Activated CD4-positive, alpha-beta memory T cell treated with anti-CD3 and anti-CD28 coated beads for 36 hours (primary cell): ENCODE data around the gene SEZ6L2. TPM values are rescaled to one million over a fixed set of nuclear protein-coding genes. Genes with fewer than 3 reads are reported as not detected.
"Not testable (repeated sequence)": the region's sequence is repeated elsewhere in the genome, so short reads cannot be mapped to it uniquely, and the experiment has no call there.

Experiments
- CTCF ChIA-PET: fragments of 350-600 bp; sonication (Branson Sonifier 250); formaldehyde crosslinking; loops from one replicate; lab custom pipeline; 2021; ENCODE audit warnings: antibody characterized with exemption, inconsistent platforms; lab: Charles Lee
- POLR2A ChIA-PET: fragments of 350-600 bp; sonication (Branson Sonifier 250); formaldehyde crosslinking; loops from one replicate; lab custom pipeline; 2021; ENCODE audit warnings: antibody characterized with exemption; lab: Charles Lee
- DNase-seq: peaks from one replicate; pipeline ENCODE4 v3.0.0-alpha.2; 2020
- H3K27ac Mint-ChIP-seq: one replicate; pipeline ENCODE4 v1.8.0; 2021; ENCODE audit warnings: mixed read lengths
- H3K27me3 Mint-ChIP-seq: one replicate; pipeline ENCODE4 v1.8.0; 2021; ENCODE audit warnings: mixed read lengths
- H3K36me3 Mint-ChIP-seq: one replicate; pipeline ENCODE4 v1.8.0; 2021; ENCODE audit warnings: mixed read lengths
- H3K4me1 Mint-ChIP-seq: one replicate; pipeline ENCODE4 v1.8.0; 2021; ENCODE audit warnings: low read depth, mixed read lengths
- H3K4me3 Mint-ChIP-seq: one replicate; pipeline ENCODE4 v1.8.0; 2021; ENCODE audit warnings: mild to moderate bottlenecking, mixed read lengths
- H3K9me3 Mint-ChIP-seq: one replicate; pipeline ENCODE4 v1.8.0; 2021; ENCODE audit warnings: mixed read lengths
- intact Hi-C: fragments of 100-400 bp; cut with micrococcal nuclease; formaldehyde crosslinking; loops from one replicate; pipeline ENCODE4 v1.15.1; 2023
- total RNA-seq, 2 experiments: library from RNA; stranded (reverse); gene quantifications; one replicate each; pipeline ENCODE4 v1.2.3, GENCODE V29; 2021

SEZ6L2 gene
- total RNA-seq, 2 experiments from 2014 or later = 0.38 to 0.58 TPM

- intact Hi-C loops = no loop called here
- H3K9me3 Mint-ChIP-seq = no peaks in the 10 kb centered on the region
- no peak overlapping the region for H3K27ac Mint-ChIP-seq
- ChIA-PET POLR2A (interaction anchor here (0.8 kb wide), 1 partner anchor 13 kb away, joined by 3 read pairs; no protein-coding TSS in a partner anchor), CTCF (interaction anchor here (1.4 kb wide), 2 partner anchors 13 to 155 kb away, joined by 3 to 6 read pairs; no protein-coding TSS in a partner anchor)
- peaks cover 16% of the 10 kb centered on the region for H3K4me1 Mint-ChIP-seq
- no peaks in the 10 kb centered on the region for H3K36me3 Mint-ChIP-seq
- peaks cover 19% of the 10 kb centered on the region for H3K27me3 Mint-ChIP-seq
- peak; percentile 82 for DNase-seq
- peak overlapping the region; percentile 57 for H3K4me3 Mint-ChIP-seq
Measured at GRCh38 chr16:29877266-29877961, 21.9 kb downstream of the SEZ6L2 start.

- peak; percentile 51 for DNase-seq
- Mint-ChIP-seq H3K4me1 (peaks cover 16% of the 10 kb centered on the region), H3K27me3 (peaks cover 19% of the 10 kb centered on the region), H3K36me3 (no peaks in the 10 kb centered on the region), H3K9me3 (no peaks in the 10 kb centered on the region), H3K27ac (no peak overlapping the region), H3K4me3 (peak overlapping the region; percentile 57)
- POLR2A ChIA-PET = no interaction called here
- intact Hi-C loops = no loop called here
- CTCF ChIA-PET = interaction anchor here (1.4 kb wide), 1 partner anchor 155 kb away, joined by 6 read pairs; no protein-coding TSS in a partner anchor
Measured at GRCh38 chr16:29876594-29877249, 22.6 kb downstream of the SEZ6L2 start.

- ChIA-PET POLR2A (no interaction called here), CTCF (interaction anchor here (1.0 kb wide), 1 partner anchor 13 kb away, joined by 3 read pairs; the partner anchor contains the start of gene CDIPT)
- Mint-ChIP-seq H3K36me3 (no peaks in the 10 kb centered on the region), H3K27me3 (peaks cover 19% of the 10 kb centered on the region), H3K9me3 (no peaks in the 10 kb centered on the region), H3K4me1 (peaks cover 16% of the 10 kb centered on the region), H3K4me3 (peak overlapping the region; percentile 57), H3K27ac (no peak overlapping the region)
- intact Hi-C loops = no loop called here
- DNase-seq = no peak
Measured at GRCh38 chr16:29876217-29876593, 23.1 kb downstream of the SEZ6L2 start.

GRCh38 chr16:29875206-29875605 is 24.1 kb downstream of the SEZ6L2 start:
- intact Hi-C loops = no loop called here
- CTCF ChIA-PET = interaction anchor here (1.0 to 1.1 kb wide), 2 partner anchors 12 to 27 kb away, joined by 3 read pairs; partner anchors contain the start of gene CDIPT
- no peak for DNase-seq
- POLR2A ChIA-PET = no interaction called here
- Mint-ChIP-seq H3K4me3 (no peak overlapping the region), H3K27me3 (peaks cover 19% of the 10 kb centered on the region), H3K27ac (no peak overlapping the region), H3K36me3 (no peaks in the 10 kb centered on the region), H3K9me3 (no peaks in the 10 kb centered on the region), H3K4me1 (peaks cover 16% of the 10 kb centered on the region)

GRCh38 chr16:29873319-29873718 is 26.0 kb downstream of the SEZ6L2 start:
- DNase-seq = no peak
- Mint-ChIP-seq H3K27ac (no peak overlapping the region), H3K9me3 (no peaks in the 10 kb centered on the region), H3K4me1 (peaks cover 16% of the 10 kb centered on the region), H3K36me3 (no peaks in the 10 kb centered on the region), H3K4me3 (no peak overlapping the region), H3K27me3 (peaks cover 19% of the 10 kb centered on the region)
- intact Hi-C loops = no loop called here
- ChIA-PET CTCF (no interaction called here), POLR2A (no interaction called here)

GRCh38 chr16:29871822-29872546 is 27.4 kb downstream of the SEZ6L2 start:
- H3K27me3 Mint-ChIP-seq = peaks cover 8% of the 10 kb centered on the region
- no peak overlapping the region for H3K27ac Mint-ChIP-seq
- no peaks in the 10 kb centered on the region for H3K36me3 Mint-ChIP-seq
- peaks cover 8% of the 10 kb centered on the region for H3K4me1 Mint-ChIP-seq
- no peaks in the 10 kb centered on the region for H3K9me3 Mint-ChIP-seq
- POLR2A ChIA-PET = interaction anchor here (1.0 kb wide), 1 partner anchor 9 kb away, joined by 3 read pairs; the partner anchor contains the start of gene CDIPT
- H3K4me3 Mint-ChIP-seq = no peak overlapping the region
- DNase-seq = no peak
- CTCF ChIA-PET = interaction anchor here (0.8 kb wide), 1 partner anchor 24 kb away, joined by 3 read pairs; no protein-coding TSS in a partner anchor
- intact Hi-C loops = no loop called here

GRCh38 chr16:29869067-29869466 is 30.3 kb downstream of the SEZ6L2 start:
- CTCF ChIA-PET, H3K4me3 Mint-ChIP-seq, H3K27me3 Mint-ChIP-seq, H3K4me1 Mint-ChIP-seq, H3K27ac Mint-ChIP-seq, DNase-seq, POLR2A ChIA-PET, H3K9me3 Mint-ChIP-seq, H3K36me3 Mint-ChIP-seq, intact Hi-C loops: not testable (repeated sequence)

- intact Hi-C loops = no loop called here
- Mint-ChIP-seq H3K9me3 (no peaks in the 10 kb centered on the region), H3K4me3 (no peak overlapping the region), H3K4me1 (no peaks in the 10 kb centered on the region), H3K27me3 (no peaks in the 10 kb centered on the region), H3K27ac (no peak overlapping the region), H3K36me3 (no peaks in the 10 kb centered on the region)
- ChIA-PET CTCF (no interaction called here), POLR2A (no interaction called here)
- no peak for DNase-seq
Measured at GRCh38 chr16:29868396-29869009, 30.8 kb downstream of the SEZ6L2 start.

GRCh38 chr16:29864205-29864604 is 35.1 kb downstream of the SEZ6L2 start:
- peaks cover 3% of the 10 kb centered on the region for H3K36me3 Mint-ChIP-seq
- ChIA-PET CTCF (interaction anchor here (0.7 to 1.1 kb wide), 2 partner anchors 14 to 16 kb away, joined by 3 read pairs; no protein-coding TSS in a partner anchor), POLR2A (interaction anchor here (0.8 to 2.1 kb wide), 2 partner anchors 13 to 62 kb away, joined by 3 to 7 read pairs; partner anchors contain the start of gene KCTD13)
- no peaks in the 10 kb centered on the region for H3K9me3 Mint-ChIP-seq
- DNase-seq = no peak
- H3K4me3 Mint-ChIP-seq = no peak overlapping the region
- no peak overlapping the region for H3K27ac Mint-ChIP-seq
- no peaks in the 10 kb centered on the region for H3K27me3 Mint-ChIP-seq
- H3K4me1 Mint-ChIP-seq = peaks cover 16% of the 10 kb centered on the region
- intact Hi-C loops = loop anchor here (5.0 kb wide), 1 partner anchor 158 kb away; the partner anchor contains the start of gene C16orf92

- intact Hi-C loops = loop anchor here (1.0 to 5.0 kb wide), 6 partner anchors 43 to 159 kb away; partner anchors contain the start of genes C16orf92, HIRIP3, KCTD13 and MVP
- no peaks in the 10 kb centered on the region for H3K27me3 Mint-ChIP-seq
- peaks cover 3% of the 10 kb centered on the region for H3K36me3 Mint-ChIP-seq
- no peak for DNase-seq
- H3K9me3 Mint-ChIP-seq = no peaks in the 10 kb centered on the region
- H3K4me3 Mint-ChIP-seq = peak overlapping the region; percentile 94
- ChIA-PET CTCF (interaction anchor here (0.7 to 2.4 kb wide), 7 partner anchors 11 to 192 kb away, joined by 3 to 11 read pairs (median 4); partner anchors contain the start of gene TMEM219), POLR2A (interaction anchor here (2.1 kb wide), 1 partner anchor 62 kb away, joined by 7 read pairs; the partner anchor contains the start of gene KCTD13)
- H3K4me1 Mint-ChIP-seq = peaks cover 16% of the 10 kb centered on the region
- H3K27ac Mint-ChIP-seq = peak overlapping the region; percentile 92
Measured at GRCh38 chr16:29863669-29863984, 35.7 kb downstream of the SEZ6L2 start.
